SH-SY5Y (cell line): ENCODE measurements around the gene NUDT1.

Experiments
- GATA2 ChIP-seq: IDR thresholded peaks from 2 replicates; pipeline ENCODE4 v1.6.1; 2011; ENCODE audit warnings: mild to moderate bottlenecking, low read depth, low read length
- GATA3 ChIP-seq: IDR thresholded peaks from 2 replicates; pipeline ENCODE4 v1.6.1; 2011; ENCODE audit warnings: low read depth, mild to moderate bottlenecking, low read length, moderate library complexity

The NUDT1 gene

DNA sequence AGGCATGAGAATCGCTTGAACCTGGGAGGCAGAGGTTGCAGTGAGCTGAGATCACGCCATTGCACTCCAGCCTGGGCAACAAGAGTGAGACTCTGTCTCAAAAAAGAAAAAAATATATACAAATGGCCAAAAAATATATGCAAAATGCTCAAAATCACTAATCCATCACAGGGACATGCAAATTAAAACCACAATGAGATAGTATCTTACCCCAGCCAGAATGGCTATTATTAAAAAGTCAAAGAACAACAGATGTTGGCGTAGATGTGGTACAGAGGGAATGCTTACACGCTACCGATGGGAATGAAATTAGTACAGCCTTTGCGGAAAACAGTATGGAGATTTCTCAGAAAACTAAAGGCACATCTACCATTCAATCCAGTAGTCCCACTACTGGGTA is 54.8 kb downstream of the NUDT1 start:
- TF ChIP-seq GATA2 (no peak), GATA3 (no peak)

GRCh38 chr7:2299131-2299829 is 57.3 kb downstream of the NUDT1 start:
- TF ChIP-seq GATA2 = no peak
- no peak for TF ChIP-seq GATA3

DNA sequence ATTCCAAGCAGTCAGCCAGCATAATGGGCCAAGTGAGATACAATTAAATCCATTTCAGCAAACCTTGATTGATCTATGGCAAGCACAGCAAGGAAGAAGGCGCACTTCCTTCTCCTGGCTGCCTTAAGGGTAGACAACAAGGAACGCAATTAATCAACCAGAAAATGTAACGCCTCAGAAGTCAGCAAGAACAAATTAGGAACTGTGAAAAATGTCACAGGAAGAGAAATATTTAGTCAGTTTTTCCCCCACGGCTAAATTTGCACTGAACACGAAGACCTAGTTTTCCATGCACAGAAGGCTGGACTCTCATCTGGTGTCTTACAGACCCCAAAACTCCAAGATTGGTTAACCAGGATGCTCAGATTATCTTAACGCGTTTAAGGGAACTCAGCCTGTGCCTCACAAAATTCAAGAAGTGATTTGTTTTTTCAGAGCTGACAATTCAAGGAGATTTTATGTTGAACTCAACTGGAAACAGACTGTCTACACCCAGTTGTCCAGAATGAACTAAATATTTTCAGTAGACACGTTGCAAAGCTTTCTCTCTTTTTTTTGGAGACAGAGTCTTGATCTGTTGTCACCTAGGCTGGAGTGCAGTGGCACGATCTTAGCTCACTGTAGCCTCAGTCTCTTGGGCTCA is 58.0 kb downstream of the NUDT1 start:
- TF ChIP-seq GATA3 (no peak), GATA2 (no peak)
